ENCODE measurements around the gene HLA-DRA. TPM values are rescaled to one million over a fixed set of nuclear protein-coding genes. Genes with fewer than 3 reads are reported as not detected.

HLA-DRA gene
- polyA plus RNA-seq (2013): 1,400 TPM

DNA sequence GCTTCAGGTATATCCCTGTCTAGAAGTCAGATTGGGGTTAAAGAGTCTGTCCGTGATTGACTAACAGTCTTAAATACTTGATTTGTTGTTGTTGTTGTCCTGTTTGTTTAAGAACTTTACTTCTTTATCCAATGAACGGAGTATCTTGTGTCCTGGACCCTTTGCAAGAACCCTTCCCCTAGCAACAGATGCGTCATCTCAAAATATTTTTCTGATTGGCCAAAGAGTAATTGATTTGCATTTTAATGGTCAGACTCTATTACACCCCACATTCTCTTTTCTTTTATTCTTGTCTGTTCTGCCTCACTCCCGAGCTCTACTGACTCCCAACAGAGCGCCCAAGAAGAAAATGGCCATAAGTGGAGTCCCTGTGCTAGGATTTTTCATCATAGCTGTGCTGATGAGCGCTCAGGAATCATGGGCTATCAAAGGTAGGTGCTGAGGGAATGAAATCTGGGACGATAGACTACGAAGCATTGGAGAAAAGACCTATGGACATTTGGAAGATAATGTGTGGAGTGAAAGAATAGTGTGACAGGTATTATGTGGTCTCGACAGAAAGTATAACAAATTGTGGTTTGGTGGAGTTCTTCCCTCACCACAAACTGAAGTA, at the start of gene HLA-DRA:
TSS of gene HLA-DRA (plus strand) at position 286 of the 613 bp plus-strand sequence. CDS start at position 350, 64 bp downstream.
- Histone ChIP-seq H3K27me3 (replicated peaks in 2 of 5; ENCODE audit: control insufficient read depth in 4 of 5, insufficient read depth in 5 of 5, low read length in 4 of 5) (no peaks in the 10 kb centered on the region), H3K36me3 (ENCODE audit: control insufficient read depth in 4 of 4, insufficient read depth in 4 of 4, low read length in 3 of 4) (peaks cover 11 to 28% (median 27%) of the 10 kb centered on the region in 4 experiments), H3K27ac (ENCODE audit: insufficient read depth in 1 of 2, low read depth in 1 of 2, low read length in 2 of 2, poor library complexity in 1 of 2, severe bottlenecking in 2 of 2) (peak within 1 kb of the TSS; percentile 95 to 97), H3K4me3 (ENCODE audit: control insufficient read depth in 1 of 7, extremely low read depth in 1 of 7, insufficient read depth in 4 of 7, low read depth in 2 of 7, low read length in 6 of 7) (peak within 1 kb of the TSS; percentile 70 to 100 (median 94)), H3K9me3 (ENCODE audit: control extremely low read depth in 1 of 5, control insufficient read depth in 4 of 5, insufficient read depth in 2 of 5, low read depth in 1 of 5, low read length in 4 of 5) (no peaks in the 10 kb centered on the region), H3K4me1 (ENCODE audit: control extremely low read depth in 1 of 4, control insufficient read depth in 4 of 4, insufficient read depth in 4 of 4, low read length in 3 of 4) (peaks cover 14 to 51% (median 26%) of the 10 kb centered on the region in 4 experiments)
- DNase-seq: peak; percentile 90 to 94 (median 91)
- CTCF ChIA-PET: interaction anchor here (0.6 to 1.4 kb wide), 5 partner anchors 11 to 399 kb away, joined by 3 to 5 read pairs (median 4); partner anchors contain the start of gene TAP2
- POLR2A ChIA-PET: interaction anchor here (0.6 to 0.9 kb wide), 3 partner anchors 97 to 532 kb away, joined by 3 to 4 read pairs (median 3); no protein-coding TSS in a partner anchor
- 0% methylated on average over 4 of the region's 9 CpGs for WGBS (ENCODE audit: insufficient coverage)

DNA sequence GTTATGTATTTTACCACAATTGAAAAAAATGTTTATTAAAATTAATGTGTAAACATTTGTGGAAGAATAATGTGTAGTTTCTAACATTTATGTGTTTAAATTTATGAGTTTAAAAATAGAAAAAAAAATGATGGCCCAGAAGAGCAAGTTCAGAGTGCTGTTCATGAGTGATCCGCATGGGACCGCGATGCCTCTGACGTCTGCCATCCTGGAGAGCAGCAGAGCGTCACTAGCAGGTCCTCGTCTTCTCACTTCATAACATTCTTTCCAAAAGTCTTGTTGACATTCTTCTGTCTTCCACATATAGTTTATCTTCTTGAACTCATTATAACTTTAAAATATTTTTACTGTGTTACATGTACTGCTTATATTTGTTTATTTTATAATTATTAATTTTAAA, 48.2 kb upstream of the HLA-DRA start:
- H3K27me3 ChIP-seq (replicated peaks in 2 of 5; ENCODE audit: control insufficient read depth in 4 of 5, insufficient read depth in 5 of 5, low read length in 4 of 5): peaks cover 0 to 4% (median 2%) of the 10 kb centered on the region in 5 experiments
- WGBS (ENCODE audit: insufficient coverage): 100% methylated on average over 6 of the region's 6 CpGs

DNA sequence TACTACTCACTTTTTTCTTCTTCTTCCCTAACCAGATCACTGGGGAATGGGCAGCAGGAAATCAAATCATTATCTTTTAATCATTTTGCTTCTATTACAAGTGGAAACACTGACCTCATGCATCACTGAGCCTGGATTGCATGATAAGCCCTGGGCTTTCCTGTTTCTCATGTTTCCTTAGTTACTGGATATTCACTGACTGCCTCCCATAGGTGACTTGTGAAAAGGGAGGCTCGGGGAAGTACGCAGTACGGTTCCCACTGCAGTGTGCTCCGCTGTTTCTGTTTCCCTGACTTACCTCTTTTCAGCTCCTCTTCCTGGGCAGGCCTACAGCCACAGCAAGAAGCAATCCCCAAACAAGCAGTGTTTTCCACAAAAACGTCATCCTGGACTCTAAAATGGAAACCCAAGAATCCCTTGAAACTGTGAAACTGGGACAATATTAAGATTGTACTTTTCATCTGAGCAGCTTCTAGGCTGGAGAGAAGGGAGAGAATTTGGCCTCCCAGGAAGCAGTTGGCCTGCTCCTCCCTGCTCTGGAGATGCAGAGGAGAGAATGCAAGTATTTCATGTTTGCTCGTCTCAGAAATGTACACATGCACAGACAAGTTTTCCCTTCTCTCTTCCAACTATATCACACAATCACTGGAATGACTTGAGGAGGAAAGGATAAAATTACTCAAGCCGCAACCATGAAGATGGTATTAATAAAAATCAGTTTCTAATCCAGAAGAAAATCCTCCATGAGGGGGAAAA, 45.8 kb upstream of the HLA-DRA start:
- H3K27ac ChIP-seq (ENCODE audit: insufficient read depth in 1 of 2, low read depth in 1 of 2, low read length in 2 of 2, poor library complexity in 1 of 2, severe bottlenecking in 2 of 2): no peak overlapping the region
- 0% methylated on average over 4 of the region's 7 CpGs for WGBS (ENCODE audit: insufficient coverage)
- POLR2A ChIA-PET: no interaction called here
- CTCF ChIA-PET: interaction anchor here (0.6 to 1.1 kb wide), 5 partner anchors 9 to 1364 kb away, joined by 3 read pairs; no protein-coding TSS in a partner anchor
- H3K36me3 ChIP-seq (ENCODE audit: control insufficient read depth in 4 of 4, insufficient read depth in 4 of 4, low read length in 3 of 4): no peaks in the 10 kb centered on the region
- peaks cover 0 to 2% (median 0%) of the 10 kb centered on the region in 5 experiments for H3K27me3 ChIP-seq (replicated peaks in 2 of 5; ENCODE audit: control insufficient read depth in 4 of 5, insufficient read depth in 5 of 5, low read length in 4 of 5)
- no peaks in the 10 kb centered on the region for H3K9me3 ChIP-seq (ENCODE audit: control extremely low read depth in 1 of 5, control insufficient read depth in 4 of 5, insufficient read depth in 2 of 5, low read depth in 1 of 5, low read length in 4 of 5)
- H3K4me1 ChIP-seq (ENCODE audit: control extremely low read depth in 1 of 4, control insufficient read depth in 4 of 4, insufficient read depth in 4 of 4, low read length in 3 of 4): peaks cover 0 to 21% (median 5%) of the 10 kb centered on the region in 4 experiments
- DNase-seq: peak; percentile 87 to 92 (median 89)
- no peak overlapping the region for H3K4me3 ChIP-seq (ENCODE audit: control insufficient read depth in 1 of 7, extremely low read depth in 1 of 7, insufficient read depth in 4 of 7, low read depth in 2 of 7, low read length in 6 of 7)

More for the DNA sequence above, 48.2 kb upstream of the HLA-DRA start:
- Histone ChIP-seq H3K27ac (ENCODE audit: insufficient read depth in 1 of 2, low read depth in 1 of 2, low read length in 2 of 2, poor library complexity in 1 of 2, severe bottlenecking in 2 of 2) (no peak overlapping the region), H3K36me3 (ENCODE audit: control insufficient read depth in 4 of 4, insufficient read depth in 4 of 4, low read length in 3 of 4) (no peaks in the 10 kb centered on the region), H3K9me3 (ENCODE audit: control extremely low read depth in 1 of 5, control insufficient read depth in 4 of 5, insufficient read depth in 2 of 5, low read depth in 1 of 5, low read length in 4 of 5) (no peaks in the 10 kb centered on the region), H3K4me1 (ENCODE audit: control extremely low read depth in 1 of 4, control insufficient read depth in 4 of 4, insufficient read depth in 4 of 4, low read length in 3 of 4) (peaks cover 0 to 21% (median 5%) of the 10 kb centered on the region in 4 experiments), H3K4me3 (ENCODE audit: control insufficient read depth in 1 of 7, extremely low read depth in 1 of 7, insufficient read depth in 4 of 7, low read depth in 2 of 7, low read length in 6 of 7) (no peak overlapping the region)
- POLR2A ChIA-PET: no interaction called here
- DNase-seq: no peak
- CTCF ChIA-PET: interaction anchor here (1.1 kb wide), 1 partner anchor 136 kb away, joined by 3 read pairs; no protein-coding TSS in a partner anchor

DNA sequence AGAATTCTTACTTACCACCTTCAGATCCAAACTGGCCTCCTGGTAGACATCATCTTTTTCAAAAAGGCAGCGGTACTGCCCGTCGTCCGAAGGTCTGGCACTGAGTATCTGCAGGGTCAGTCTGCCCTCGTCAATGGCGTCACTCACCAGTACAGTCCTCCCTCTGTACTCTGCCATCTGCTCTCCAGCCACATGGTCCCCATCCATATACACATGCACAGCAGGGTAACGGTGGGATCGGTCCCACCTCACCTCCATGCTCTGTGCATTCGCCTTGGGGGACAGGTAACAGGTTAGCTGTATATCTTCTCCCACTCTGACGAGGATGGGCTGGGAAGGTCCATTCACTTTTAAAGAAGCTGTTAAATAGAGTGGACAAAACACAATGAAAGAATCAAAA, 43.7 kb upstream of the HLA-DRA start:
- POLR2A ChIA-PET: no interaction called here
- no peak overlapping the region for H3K27ac ChIP-seq (ENCODE audit: insufficient read depth in 1 of 2, low read depth in 1 of 2, low read length in 2 of 2, poor library complexity in 1 of 2, severe bottlenecking in 2 of 2)
- CTCF ChIA-PET: interaction anchor here (1.7 kb wide), 1 partner anchor 12 kb away, joined by 5 read pairs; no protein-coding TSS in a partner anchor
- no peak for DNase-seq
- WGBS (ENCODE audit: insufficient coverage): 97% methylated on average over 10 of the region's 10 CpGs
- H3K4me3 ChIP-seq (ENCODE audit: control insufficient read depth in 1 of 7, extremely low read depth in 1 of 7, insufficient read depth in 4 of 7, low read depth in 2 of 7, low read length in 6 of 7): no peak overlapping the region
- no peaks in the 10 kb centered on the region for H3K36me3 ChIP-seq (ENCODE audit: control insufficient read depth in 4 of 4, insufficient read depth in 4 of 4, low read length in 3 of 4)
- peaks cover 0 to 2% (median 0%) of the 10 kb centered on the region in 5 experiments for H3K27me3 ChIP-seq (replicated peaks in 2 of 5; ENCODE audit: control insufficient read depth in 4 of 5, insufficient read depth in 5 of 5, low read length in 4 of 5)
- H3K9me3 ChIP-seq (ENCODE audit: control extremely low read depth in 1 of 5, control insufficient read depth in 4 of 5, insufficient read depth in 2 of 5, low read depth in 1 of 5, low read length in 4 of 5): no peaks in the 10 kb centered on the region
- peaks cover 0 to 14% (median 3%) of the 10 kb centered on the region in 4 experiments for H3K4me1 ChIP-seq (ENCODE audit: control extremely low read depth in 1 of 4, control insufficient read depth in 4 of 4, insufficient read depth in 4 of 4, low read length in 3 of 4)

DNA sequence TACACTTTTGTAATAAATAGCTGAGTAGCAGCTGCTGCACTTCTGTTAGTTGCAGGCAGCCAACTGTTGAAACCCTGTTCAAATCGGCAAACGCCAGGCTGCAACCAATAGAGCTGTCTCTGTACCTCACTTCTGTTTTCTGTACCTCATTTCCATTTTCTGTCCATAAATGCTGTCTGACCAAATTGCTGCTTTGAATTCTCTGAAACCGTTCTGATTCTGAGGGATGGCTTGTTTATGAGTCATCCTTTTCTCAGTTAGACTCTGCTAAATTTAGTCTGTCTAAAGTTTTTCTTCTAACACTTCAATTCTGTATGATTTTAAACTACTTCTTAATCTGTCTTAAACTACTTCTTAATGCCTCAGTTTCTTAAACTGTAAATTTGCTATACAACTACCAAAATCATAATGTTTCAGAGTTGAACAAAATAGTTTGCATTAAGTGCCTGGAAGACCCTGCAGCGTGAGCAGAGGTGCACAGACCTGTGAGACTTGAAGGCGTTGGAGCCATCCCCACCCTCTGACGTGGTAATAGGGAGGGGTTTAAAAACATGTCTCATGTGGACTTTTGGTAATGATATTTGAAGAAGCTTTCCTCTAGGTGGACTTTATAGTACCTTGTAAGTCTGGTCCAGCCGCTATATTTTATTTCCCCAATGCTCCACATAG, 42.3 kb upstream of the HLA-DRA start:
- peaks cover 0 to 14% (median 3%) of the 10 kb centered on the region in 4 experiments for H3K4me1 ChIP-seq (ENCODE audit: control extremely low read depth in 1 of 4, control insufficient read depth in 4 of 4, insufficient read depth in 4 of 4, low read length in 3 of 4)
- ChIA-PET CTCF (interaction anchor here (0.8 to 1.7 kb wide), 2 partner anchors 9 to 11 kb away, joined by 3 to 5 read pairs; no protein-coding TSS in a partner anchor), POLR2A (no interaction called here)
- 94% methylated on average over 4 of the region's 7 CpGs for WGBS (ENCODE audit: insufficient coverage)
- DNase-seq: peak in 2 of 3 donors; percentile 13 to 15
- no peak overlapping the region for H3K4me3 ChIP-seq (ENCODE audit: control insufficient read depth in 1 of 7, extremely low read depth in 1 of 7, insufficient read depth in 4 of 7, low read depth in 2 of 7, low read length in 6 of 7)
- no peaks in the 10 kb centered on the region for H3K36me3 ChIP-seq (ENCODE audit: control insufficient read depth in 4 of 4, insufficient read depth in 4 of 4, low read length in 3 of 4)
- no peaks in the 10 kb centered on the region for H3K9me3 ChIP-seq (ENCODE audit: control extremely low read depth in 1 of 5, control insufficient read depth in 4 of 5, insufficient read depth in 2 of 5, low read depth in 1 of 5, low read length in 4 of 5)
- H3K27me3 ChIP-seq (replicated peaks in 2 of 5; ENCODE audit: control insufficient read depth in 4 of 5, insufficient read depth in 5 of 5, low read length in 4 of 5): peaks cover 0 to 2% (median 0%) of the 10 kb centered on the region in 5 experiments
- no peak overlapping the region for H3K27ac ChIP-seq (ENCODE audit: insufficient read depth in 1 of 2, low read depth in 1 of 2, low read length in 2 of 2, poor library complexity in 1 of 2, severe bottlenecking in 2 of 2)

DNA sequence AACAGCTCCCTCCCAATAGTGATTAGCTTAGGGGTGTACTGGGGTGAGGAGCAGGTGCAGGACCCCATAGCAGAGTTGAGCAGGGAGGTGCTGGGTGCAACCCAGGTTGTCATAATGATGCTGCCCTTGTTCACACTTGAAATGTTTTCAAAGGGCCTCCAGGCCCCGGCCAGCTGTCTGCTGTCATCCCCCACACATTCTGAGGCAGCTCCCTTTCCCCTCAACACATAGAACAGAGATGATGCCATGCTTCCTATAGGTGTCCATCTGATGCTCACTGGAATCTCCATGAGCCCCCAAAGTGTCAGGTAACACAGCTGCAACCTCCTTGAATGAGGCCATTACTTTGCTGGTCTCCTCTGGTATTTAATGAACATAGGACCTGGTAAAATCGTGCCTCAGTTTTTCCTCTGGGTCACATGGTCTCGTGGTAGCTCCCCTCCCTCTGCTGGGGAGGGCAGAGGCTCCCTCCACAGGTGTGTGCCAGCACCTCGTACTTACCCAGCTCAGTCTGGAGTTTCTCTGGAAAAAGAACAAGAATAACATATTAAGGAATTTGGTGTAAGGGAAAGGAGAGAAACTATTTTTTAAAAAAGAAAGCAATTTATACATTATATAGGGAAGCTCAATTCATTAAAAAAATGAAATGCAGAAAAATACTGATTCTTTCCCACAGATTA, 38.3 kb upstream of the HLA-DRA start:
- POLR2A ChIA-PET: no interaction called here
- 100% methylated on average over 1 of the region's 4 CpGs for WGBS (ENCODE audit: insufficient coverage)

More for the DNA sequence above, 38.3 kb upstream of the HLA-DRA start:
- peaks cover 0 to 9% (median 0%) of the 10 kb centered on the region in 5 experiments for H3K27me3 ChIP-seq (replicated peaks in 2 of 5; ENCODE audit: control insufficient read depth in 4 of 5, insufficient read depth in 5 of 5, low read length in 4 of 5)
- no peaks in the 10 kb centered on the region for H3K4me1 ChIP-seq (ENCODE audit: control extremely low read depth in 1 of 4, control insufficient read depth in 4 of 4, insufficient read depth in 4 of 4, low read length in 3 of 4)
- CTCF ChIA-PET: interaction anchor here (0.9 to 3.0 kb wide), 2 partner anchors 11 to 299 kb away, joined by 5 to 33 read pairs; no protein-coding TSS in a partner anchor
- no peak for DNase-seq
- H3K27ac ChIP-seq (ENCODE audit: insufficient read depth in 1 of 2, low read depth in 1 of 2, low read length in 2 of 2, poor library complexity in 1 of 2, severe bottlenecking in 2 of 2): no peak overlapping the region
- H3K9me3 ChIP-seq (ENCODE audit: control extremely low read depth in 1 of 5, control insufficient read depth in 4 of 5, insufficient read depth in 2 of 5, low read depth in 1 of 5, low read length in 4 of 5): no peaks in the 10 kb centered on the region
- no peaks in the 10 kb centered on the region for H3K36me3 ChIP-seq (ENCODE audit: control insufficient read depth in 4 of 4, insufficient read depth in 4 of 4, low read length in 3 of 4)
- H3K4me3 ChIP-seq (ENCODE audit: control insufficient read depth in 1 of 7, extremely low read depth in 1 of 7, insufficient read depth in 4 of 7, low read depth in 2 of 7, low read length in 6 of 7): no peak overlapping the region

All from common myeloid progenitor, CD34-positive (primary cell).